ENCODE measurements around the gene EXOC3L4. TPM values are rescaled to one million over a fixed set of nuclear protein-coding genes. Genes with fewer than 3 reads are reported as not detected.
A peak's percentile ranks its signal among the peaks of the same experiment; 100 is the strongest.

The EXOC3L4 gene
- total RNA-seq, 4 donors from 2014 or later: under 0.01 to 5.6 (median 0.41) TPM; not detected in 1

DNA sequence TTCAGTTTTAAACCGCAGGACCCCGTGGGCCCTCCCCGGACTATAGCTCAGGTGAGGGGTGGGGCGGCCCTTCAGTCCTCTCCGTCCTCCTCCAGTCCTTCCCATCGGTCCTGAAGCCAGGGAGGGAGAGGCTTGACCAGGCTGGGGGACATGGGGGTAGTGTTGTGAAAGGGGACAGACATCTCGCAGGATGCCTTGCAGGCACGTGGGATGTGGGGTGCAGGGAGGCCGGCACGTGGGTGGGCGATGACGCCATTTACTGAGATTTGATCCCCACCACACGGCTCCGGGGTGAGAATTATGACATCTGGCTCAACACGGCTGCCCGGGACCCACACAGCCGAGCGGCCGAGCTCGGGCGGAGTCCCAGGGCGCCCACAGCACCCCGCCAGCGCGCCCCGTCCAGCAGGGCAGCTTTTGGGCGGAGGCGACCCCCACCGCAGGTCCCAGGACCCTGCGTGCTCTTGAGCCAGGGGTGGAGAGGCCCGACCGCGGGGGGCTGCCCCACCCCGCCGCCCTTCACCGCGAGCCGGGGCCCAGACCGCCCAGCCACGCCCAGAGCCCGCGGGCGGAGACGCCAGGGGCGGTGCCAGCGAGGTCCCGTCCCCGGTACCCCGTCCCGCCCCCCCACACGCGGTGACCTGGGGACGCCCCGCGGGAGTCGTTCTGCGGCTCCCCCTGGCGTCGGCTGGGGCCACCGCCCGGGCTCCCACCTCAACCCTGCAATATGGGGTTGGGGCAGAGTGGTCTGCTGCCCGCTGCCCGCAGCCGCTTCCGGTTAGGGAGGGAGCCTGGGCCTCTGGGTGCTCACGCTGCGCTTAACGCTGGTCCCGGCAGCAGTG lies 3.3 kb upstream of the EXOC3L4 start:
- H3K9me3 ChIP-seq: no peaks in the 10 kb centered on the region
- DNase-seq: peak in 1 of 2 donors; percentile 61
- H3K4me3 ChIP-seq: peak overlapping the region; percentile 15 to 36
- TF ChIP-seq, protein P1, sequence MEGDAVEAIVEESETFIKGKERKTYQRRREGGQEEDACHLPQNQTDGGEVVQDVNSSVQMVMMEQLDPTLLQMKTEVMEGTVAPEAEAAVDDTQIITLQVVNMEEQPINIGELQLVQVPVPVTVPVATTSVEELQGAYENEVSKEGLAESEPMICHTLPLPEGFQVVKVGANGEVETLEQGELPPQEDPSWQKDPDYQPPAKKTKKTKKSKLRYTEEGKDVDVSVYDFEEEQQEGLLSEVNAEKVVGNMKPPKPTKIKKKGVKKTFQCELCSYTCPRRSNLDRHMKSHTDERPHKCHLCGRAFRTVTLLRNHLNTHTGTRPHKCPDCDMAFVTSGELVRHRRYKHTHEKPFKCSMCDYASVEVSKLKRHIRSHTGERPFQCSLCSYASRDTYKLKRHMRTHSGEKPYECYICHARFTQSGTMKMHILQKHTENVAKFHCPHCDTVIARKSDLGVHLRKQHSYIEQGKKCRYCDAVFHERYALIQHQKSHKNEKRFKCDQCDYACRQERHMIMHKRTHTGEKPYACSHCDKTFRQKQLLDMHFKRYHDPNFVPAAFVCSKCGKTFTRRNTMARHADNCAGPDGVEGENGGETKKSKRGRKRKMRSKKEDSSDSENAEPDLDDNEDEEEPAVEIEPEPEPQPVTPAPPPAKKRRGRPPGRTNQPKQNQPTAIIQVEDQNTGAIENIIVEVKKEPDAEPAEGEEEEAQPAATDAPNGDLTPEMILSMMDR (IDR thresholded peaks at IDR 0.05): peak; percentile 41 to 54 (median 45)
- peak in 1 of 2 donors; percentile 15 for TF ChIP-seq POLR2A (IDR thresholded peaks at IDR 0.05)
- H3K36me3 ChIP-seq: no peaks in the 10 kb centered on the region
- H3K27ac ChIP-seq: peak overlapping the region in 1 of 2 donors; percentile 32
- H3K4me1 ChIP-seq: no peaks in the 10 kb centered on the region
- H3K27me3 ChIP-seq: no peaks in the 10 kb centered on the region
- intact Hi-C loops (cut with DNase I; ENCODE audit: low total_unique reads): no loop called here

DNA sequence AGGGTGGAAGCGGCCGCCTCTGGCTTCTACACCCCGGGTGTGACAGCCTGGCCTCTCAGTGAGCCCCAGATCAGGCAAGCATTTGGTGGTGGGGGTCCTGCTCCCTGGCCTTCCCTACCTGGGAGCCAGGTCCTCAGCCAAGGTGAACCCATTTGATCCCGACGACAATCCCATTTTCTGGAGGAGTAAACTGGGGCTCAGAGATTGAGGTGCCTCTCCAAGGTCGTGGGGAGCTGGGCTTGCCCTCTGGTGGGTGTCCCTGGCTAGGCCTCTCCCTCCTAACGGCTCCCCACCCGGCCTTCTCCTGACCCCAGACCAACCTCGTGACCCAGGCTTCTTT lies 2.7 kb upstream of the EXOC3L4 start:
- no peak for DNase-seq
- Histone ChIP-seq H3K4me3 (peak overlapping the region; percentile 15 to 36), H3K27me3 (no peaks in the 10 kb centered on the region), H3K36me3 (no peaks in the 10 kb centered on the region), H3K27ac (peak overlapping the region in 1 of 2 donors; percentile 32), H3K9me3 (no peaks in the 10 kb centered on the region), H3K4me1 (no peaks in the 10 kb centered on the region)
- TF ChIP-seq, protein P1 (IDR thresholded peaks at IDR 0.05): peak in 1 of 4 experiments; percentile 3
- no peak for TF ChIP-seq POLR2A (IDR thresholded peaks at IDR 0.05)
- intact Hi-C loops (cut with DNase I; ENCODE audit: low total_unique reads): no loop called here

DNA sequence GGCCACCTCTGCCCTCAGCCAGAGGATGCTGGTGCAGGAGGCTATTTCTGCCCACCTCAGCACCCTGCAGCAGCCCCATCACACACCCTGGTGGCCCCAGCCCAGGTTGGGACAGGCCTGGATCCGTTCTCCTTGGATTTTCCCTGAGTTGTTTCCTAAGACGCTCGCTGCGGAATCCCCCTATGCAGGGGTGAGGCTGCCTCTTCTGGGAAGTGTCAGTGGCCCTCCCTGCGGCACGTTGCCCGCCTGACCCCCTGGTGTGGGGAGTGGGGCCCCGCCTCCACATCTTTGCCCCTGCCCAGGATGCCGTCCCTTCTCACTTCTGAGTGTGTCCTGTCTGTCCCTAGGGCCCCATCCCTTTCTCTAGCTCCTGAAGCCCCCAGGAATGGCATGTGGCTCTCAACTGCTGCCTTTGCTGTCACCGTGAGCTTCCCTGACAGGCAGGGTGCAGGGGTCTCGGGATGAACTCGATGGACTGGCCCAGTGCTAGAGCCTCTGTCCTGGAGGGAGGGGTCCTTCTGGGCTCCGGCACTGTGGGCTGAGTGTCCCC lies 594 bp upstream of the EXOC3L4 start:
- intact Hi-C loops (cut with DNase I; ENCODE audit: low total_unique reads): no loop called here
- H3K36me3 ChIP-seq: no peaks in the 10 kb centered on the region
- H3K9me3 ChIP-seq: no peaks in the 10 kb centered on the region
- no peak for TF ChIP-seq POLR2A (IDR thresholded peaks at IDR 0.05)
- TF ChIP-seq, protein P1 (IDR thresholded peaks at IDR 0.05): no peak
- no peak overlapping the region for H3K4me3 ChIP-seq
- H3K27me3 ChIP-seq: no peaks in the 10 kb centered on the region
- H3K27ac ChIP-seq: peak overlapping the region; percentile 10 to 38
- H3K4me1 ChIP-seq: no peaks in the 10 kb centered on the region
- no peak for DNase-seq

DNA sequence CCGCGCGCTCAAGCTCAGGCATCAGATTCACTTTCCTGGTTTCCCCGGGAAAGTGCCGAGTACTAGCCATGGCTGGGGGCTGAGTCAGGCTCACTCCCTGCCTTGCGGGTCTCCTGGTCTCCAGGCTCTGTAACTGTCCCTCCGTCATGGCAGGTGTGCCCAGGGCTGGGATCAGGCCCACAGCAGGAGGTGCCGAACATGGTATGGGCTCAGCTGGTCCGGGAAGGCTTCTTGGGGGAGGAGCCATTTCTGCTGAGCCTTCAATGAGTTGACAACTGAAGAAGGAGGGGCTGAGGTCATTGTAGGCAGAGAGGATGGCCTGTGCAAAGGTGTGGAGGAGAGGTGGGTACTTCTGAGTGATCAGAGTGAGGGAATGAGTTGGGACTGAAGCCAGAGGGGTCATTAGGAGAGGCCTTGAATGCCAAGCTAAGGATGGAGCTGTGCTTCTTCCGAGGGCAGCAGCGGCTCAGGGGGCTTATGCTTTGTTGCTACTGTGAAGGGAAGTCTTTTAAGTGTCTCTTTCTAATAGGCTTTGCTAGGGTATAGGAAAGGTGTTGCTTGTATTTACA lies 769 bp downstream of the EXOC3L4 start:
- H3K27ac ChIP-seq: no peak overlapping the region
- H3K9me3 ChIP-seq: no peaks in the 10 kb centered on the region

More for the DNA sequence above, 769 bp downstream of the EXOC3L4 start:
- no peaks in the 10 kb centered on the region for H3K36me3 ChIP-seq
- DNase-seq: no peak
- H3K4me3 ChIP-seq: no peak overlapping the region
- TF ChIP-seq, protein P1 (IDR thresholded peaks at IDR 0.05): no peak
- TF ChIP-seq POLR2A (IDR thresholded peaks at IDR 0.05): no peak
- intact Hi-C loops (cut with DNase I; ENCODE audit: low total_unique reads): no loop called here
- no peaks in the 10 kb centered on the region for H3K27me3 ChIP-seq
- no peaks in the 10 kb centered on the region for H3K4me1 ChIP-seq

Data from uterus (tissue), 4 donors.